G401.6 (cell line): ENCODE measurements around the gene AUTS2.
"Not testable (repeated sequence)": the region's sequence is repeated elsewhere in the genome, so short reads cannot be mapped to it uniquely, and the experiment has no call there.

Source experiments
- FAIRE-seq: peaks from 2 replicates; lab custom pipeline; 2012; peaks lifted over from hg19 to GRCh38; lab: Jason Lieb, UNC

The AUTS2 gene

DNA sequence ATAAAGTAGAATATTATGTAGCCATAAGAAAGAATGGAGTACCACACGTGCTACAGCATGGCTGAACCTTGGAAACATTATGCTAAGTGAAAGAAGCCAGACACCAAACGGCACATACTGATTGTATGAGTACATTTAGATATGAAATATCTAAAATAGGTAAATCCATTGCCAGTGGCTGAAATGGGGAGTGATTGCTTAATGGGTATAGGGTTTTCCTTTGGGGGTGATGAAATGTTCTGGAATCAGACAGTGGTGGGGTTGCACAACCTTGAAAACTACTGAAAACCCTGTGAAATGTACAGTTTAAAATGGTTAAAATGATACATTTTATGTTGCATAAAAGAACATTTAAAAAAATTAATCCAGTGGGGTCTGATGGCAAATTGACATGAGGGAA, 667.9 kb downstream of the AUTS2 start:
- no peak for FAIRE-seq

DNA sequence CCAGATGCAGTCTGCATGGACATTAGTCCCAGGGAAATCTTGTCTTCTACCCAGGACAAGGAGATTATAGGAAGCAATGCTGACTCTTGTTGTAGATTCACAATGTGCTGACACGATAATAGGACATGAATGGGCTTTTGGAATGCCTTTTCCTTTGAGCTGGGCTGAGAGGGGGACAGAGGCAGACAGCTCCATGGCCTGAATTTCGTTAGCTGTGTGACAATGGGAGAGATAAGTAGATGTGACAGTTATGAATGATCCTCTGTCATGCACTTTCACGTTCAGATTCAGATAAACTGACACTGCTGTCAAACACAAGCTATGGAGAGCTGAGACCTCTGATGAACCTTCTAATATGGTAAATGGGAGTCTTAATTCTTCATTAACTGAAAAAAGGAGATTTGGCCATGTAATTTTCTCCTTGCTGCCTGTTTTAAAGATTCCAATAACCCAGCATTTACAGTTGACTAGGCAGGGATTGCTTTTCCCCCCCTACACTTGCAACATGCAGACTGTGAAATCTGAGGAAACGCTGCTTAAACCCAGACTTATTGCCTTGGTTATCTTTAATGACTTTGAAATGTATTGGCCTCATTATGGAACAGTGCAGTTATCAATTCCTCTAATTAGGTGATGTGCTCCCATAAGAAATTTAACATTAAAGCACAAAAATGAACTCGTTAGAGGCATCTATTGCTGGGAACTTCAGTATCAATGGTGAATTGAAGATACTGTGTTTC, 669.3 kb downstream of the AUTS2 start:
- no peak for FAIRE-seq

GRCh38 chr7:70268179-70268578, 669.9 kb downstream of the AUTS2 start:
- no peak for FAIRE-seq

- FAIRE-seq = no peak
These were observed 671.9 kb downstream of the AUTS2 start for GRCh38 chr7:70270149-70270548.

DNA sequence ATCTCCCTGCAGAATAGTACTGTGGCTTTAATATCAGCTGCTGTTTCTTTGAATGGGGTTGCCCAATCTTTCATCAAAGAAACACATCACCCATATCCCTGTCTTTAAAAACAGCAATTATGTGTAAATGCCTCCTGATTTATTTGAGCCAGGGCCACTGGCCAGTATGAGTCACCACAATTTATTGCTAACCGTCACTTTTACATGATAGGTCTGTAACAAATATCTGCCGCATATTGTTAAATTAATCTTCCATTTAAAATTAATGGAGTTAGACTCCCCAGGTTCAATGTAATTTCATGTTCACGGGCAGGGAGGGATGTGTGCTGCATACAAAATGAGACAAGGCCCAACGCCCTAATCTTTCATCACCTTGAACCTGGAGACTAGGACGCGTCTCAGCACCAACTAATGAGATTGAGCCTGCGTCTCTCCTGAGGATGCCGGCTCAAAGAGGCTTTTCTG, 673.4 kb downstream of the AUTS2 start:
- no peak for FAIRE-seq

DNA sequence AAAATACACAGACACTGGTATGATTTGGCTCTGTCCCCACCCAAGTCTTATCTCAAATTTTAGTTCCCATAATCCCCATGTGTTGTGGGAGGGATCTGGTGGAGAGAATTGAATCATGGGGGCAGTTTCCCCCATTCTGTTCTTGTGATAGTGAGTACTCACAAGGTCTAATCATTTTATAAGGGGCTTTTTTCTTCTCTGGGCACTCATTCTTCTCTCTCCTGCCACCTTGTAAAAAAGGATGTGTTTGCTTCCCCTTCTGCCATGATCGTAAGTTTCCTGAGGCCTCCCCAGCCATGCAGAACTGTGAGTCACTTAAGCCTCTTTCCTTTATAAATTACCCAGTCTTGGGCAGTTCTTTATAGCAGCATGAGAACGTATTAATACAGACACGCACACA, 677.3 kb downstream of the AUTS2 start:
- FAIRE-seq = not testable (repeated sequence)

GRCh38 chr7:70285187-70285586, 686.9 kb downstream of the AUTS2 start:
- no peak for FAIRE-seq

DNA sequence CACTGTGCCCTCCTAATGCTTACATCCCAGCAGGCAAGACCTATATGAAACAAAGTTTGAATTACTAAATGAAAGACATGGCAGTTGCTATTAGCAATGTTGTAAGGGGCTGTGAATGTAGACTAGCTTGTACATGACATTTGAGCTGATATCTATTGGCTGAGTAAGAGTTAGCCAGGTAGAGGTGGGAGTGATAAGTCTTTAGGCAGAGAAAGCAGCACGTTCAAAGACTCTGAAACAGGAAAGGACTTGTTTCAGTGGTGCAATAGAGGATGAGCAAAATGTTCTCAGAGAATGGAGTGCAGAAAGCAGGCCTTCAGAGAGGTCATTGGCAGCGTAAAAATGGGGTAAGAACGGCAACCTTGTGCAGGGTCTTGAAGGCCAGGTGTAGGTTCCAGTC, 687.6 kb downstream of the AUTS2 start:
- FAIRE-seq = no peak

DNA sequence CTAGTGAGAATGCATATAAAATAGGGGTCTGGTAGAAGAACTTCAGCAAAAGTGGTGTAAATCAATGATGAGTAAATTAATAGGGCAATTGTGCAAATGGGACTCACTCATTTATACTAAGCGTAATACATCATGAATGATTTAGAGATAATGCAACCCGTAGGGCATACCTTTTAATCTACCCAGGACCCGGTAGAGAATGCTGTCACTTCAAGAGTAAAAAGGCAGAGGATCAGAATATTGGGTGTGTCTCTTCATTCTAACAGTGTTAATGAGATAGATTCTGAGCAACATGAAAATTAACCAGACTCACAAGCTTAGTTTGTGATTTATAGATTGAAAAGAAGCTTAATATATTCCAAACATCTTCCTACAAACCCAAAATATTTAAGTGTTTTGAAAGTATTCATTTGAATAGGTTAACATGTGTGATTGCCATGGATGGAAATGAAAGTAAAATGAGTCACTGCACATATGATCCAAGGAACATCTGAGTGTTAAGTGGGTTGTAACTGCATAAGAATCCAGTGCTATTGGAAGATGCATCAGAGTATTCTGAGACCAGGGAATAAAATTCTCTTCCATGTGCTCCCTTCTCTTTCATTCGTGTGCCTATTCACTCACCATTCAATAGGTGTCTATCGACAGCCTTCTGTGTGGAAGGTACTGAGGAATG, 690.6 kb downstream of the AUTS2 start:
- FAIRE-seq = no peak

GRCh38 chr7:70292716-70293115, 694.4 kb downstream of the AUTS2 start:
- no peak for FAIRE-seq

- no peak for FAIRE-seq
These were observed 696.1 kb downstream of the AUTS2 start for GRCh38 chr7:70294211-70294911.

- no peak for FAIRE-seq
These were observed 700.7 kb downstream of the AUTS2 start for GRCh38 chr7:70298780-70299471.

DNA sequence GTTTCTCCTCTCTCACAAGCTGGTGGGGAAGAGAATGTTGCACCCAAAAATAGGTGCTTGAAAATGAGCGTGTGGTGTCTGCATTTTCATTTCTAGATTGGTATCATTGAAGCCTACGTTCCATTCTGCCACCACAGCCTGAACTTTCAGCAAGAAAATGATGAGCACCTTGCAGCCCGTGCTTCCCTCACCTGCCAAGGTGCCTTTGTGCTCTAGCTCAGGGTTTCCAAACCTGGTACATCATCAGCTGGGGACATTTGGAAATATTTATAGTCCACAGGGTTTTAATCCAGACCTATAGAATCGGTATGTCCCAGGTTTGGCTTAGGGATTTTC, 701.2 kb downstream of the AUTS2 start:
- no peak for FAIRE-seq

- FAIRE-seq = no peak
These were observed 703.5 kb downstream of the AUTS2 start for GRCh38 chr7:70301673-70302185.

GRCh38 chr7:70303309-70303708, 705.0 kb downstream of the AUTS2 start:
- FAIRE-seq = no peak

GRCh38 chr7:70303780-70304179, 705.5 kb downstream of the AUTS2 start:
- no peak for FAIRE-seq

DNA sequence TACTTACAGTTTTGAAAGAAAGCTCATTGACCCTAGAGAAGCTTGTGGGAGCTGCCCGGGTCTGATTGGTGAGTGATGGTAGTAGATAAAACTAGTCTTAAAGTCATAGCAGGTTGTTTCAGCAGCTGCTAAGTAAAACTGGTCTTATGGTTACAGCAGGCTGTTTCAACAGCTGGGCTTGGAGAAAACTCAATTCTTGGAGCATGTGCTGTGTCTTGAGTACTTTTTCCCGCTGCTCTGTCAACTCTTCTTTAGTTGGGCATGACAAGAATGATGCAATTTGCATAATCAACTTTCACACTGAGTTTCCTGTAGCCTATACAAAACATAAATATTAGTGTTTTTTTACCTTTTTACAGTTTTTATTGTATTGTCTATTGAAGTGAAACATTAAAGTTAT, 707.9 kb downstream of the AUTS2 start:
- no peak for FAIRE-seq

DNA sequence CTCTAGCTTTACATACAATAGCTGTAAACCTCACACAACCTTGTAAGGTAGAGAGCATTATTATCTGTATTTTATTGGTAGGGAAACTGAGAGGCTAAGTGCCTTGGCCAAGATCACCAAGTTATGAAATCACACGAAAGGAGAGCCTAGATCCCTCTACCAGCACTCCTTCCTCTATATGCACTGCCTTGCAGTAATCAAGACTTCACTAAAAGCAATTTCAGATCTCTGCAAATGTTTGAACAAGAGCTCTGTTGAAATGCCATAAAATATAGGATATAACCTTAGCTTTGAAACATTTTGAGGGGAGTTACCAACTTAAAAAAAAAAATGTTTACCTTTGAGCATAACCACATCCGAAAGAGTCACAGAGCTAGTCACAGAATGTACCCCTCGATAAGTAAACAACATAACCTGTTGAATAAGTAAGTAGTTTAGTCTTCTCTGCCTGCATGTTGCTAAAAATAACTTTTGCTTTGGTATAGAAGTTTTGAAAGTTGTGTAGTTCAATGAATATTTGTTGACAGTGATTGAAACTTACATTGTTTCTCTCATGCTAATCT, 709.4 kb downstream of the AUTS2 start:
- no peak for FAIRE-seq

DNA sequence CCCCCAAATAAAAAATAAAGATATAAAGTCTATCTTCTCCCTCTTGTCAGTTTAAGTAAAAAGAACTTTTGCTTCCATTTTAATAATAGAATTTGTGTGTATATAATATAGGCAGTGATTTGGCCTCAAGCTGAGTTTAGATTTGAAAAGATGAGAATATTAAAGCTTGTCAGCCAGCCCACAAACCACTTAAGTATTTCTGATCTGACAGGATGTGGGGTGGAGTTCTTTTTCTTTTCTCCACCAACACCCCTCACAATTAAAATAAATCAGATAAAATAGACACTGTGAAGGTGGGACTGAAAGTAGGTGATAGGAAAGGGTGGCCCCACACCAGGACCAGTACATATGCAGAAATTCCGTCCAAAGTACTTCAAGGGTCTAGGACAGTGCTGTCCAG, 714.1 kb downstream of the AUTS2 start:
- no peak for FAIRE-seq

DNA sequence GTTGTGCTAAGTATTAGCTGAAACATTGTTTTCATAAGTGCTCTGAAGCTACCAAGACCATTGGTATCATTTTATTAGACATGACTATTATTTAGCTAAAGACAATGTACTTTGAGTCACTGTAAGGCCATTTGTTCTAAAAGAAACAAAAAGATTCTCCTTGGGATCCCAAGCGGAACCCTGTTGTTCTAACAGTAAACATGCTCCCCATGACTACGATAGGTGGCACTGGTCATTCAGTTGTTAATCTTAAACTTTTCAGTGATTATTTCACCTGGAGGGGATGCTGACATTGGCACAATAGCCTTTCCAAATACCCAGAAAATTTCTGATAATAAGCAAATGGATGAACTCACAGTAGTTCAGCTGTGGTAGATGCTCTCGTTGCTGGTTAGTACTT, 715.0 kb downstream of the AUTS2 start:
- FAIRE-seq = no peak

DNA sequence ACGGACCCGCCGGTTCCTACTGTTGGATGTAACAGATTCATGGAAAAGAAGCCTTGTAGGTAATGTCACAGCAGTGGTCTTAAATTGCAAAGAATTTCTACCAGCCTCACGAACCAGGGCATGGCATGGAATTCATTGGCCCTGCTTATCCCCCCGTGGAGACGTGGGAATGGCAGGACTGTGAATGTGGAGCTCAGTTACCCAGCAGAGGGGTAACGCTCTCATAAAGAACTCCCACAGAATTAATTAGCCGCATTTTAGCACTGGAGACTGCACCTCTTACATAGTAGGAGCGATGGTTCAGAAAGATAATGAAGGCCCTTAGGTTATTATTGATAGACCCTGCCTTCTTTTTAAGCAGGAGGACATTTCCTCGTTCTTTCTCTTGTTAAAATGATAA, 715.4 kb downstream of the AUTS2 start:
- FAIRE-seq = no peak

GRCh38 chr7:70314221-70314620, 715.9 kb downstream of the AUTS2 start:
- no peak for FAIRE-seq
